ENCODE measurements around the gene ROBO2.
"Not testable (repeated sequence)": the region's sequence is repeated elsewhere in the genome, so short reads cannot be mapped to it uniquely, and the experiment has no call there.

Gene ROBO2

DNA sequence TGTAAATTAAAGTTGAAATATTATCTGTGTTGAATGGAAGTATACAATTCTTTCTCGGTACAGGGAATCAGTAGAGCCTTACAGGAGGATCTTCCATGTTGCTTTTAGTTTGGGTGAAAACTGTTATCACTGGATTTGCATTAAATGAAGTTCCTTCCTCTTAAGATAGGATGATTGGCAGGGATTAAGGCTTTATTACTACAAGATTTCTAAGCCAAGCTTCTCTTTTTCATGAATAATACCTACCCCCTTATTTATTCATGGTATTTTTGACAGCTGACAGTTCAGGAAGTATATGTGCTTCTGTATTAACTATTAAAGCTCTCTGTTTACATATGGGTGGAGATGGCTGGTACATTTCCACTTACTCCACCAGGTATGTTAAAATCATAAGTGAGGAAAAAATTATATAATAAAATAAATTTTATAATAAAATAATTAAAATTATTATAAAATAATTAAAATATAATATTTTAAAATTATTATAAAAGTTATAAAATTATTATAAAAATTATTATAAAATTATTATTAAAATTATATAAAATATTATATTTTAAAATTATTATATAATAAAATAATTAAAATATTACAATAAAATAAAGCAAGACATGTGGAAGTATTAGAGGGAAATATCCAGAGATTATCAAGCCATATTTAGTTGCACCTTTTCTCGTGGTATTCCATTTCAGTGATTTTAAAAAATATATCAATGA lies 332.9 kb downstream of the ROBO2 start:
- Histone ChIP-seq H3K4me3 (no peak overlapping the region), H3K27ac (no peak overlapping the region)

- Histone ChIP-seq H3K27ac (no peak overlapping the region), H3K4me3 (no peak overlapping the region)
Measured at GRCh38 chr3:77373619-77374018, 333.7 kb downstream of the ROBO2 start.

- H3K4me3 ChIP-seq: no peak overlapping the region
- no peak overlapping the region for H3K27ac ChIP-seq
Measured at GRCh38 chr3:77376511-77376910, 336.6 kb downstream of the ROBO2 start.

GRCh38 chr3:77377717-77378116 lies 337.8 kb downstream of the ROBO2 start:
- Histone ChIP-seq H3K4me3 (no peak overlapping the region), H3K27ac (no peak overlapping the region)

DNA sequence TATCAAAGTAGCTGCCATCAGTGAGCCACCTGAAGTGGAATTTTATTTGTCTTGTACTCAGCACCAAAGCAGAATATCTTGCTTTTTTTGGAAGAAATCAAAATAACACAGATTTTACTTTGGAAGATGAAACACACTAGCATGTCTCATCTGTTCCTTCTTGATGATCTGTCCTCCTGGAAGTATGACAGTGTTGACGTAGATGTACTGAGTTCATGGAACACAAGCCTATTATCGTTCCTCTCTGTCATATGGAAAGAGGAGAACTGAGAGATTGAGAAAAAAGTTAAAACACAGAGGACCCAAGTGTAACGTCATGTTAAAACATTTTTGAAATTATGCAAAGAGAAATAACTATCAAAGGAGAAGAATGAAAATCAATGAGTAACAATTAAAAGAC lies 340.2 kb downstream of the ROBO2 start:
- Histone ChIP-seq H3K27ac (no peak overlapping the region), H3K4me3 (no peak overlapping the region)

DNA sequence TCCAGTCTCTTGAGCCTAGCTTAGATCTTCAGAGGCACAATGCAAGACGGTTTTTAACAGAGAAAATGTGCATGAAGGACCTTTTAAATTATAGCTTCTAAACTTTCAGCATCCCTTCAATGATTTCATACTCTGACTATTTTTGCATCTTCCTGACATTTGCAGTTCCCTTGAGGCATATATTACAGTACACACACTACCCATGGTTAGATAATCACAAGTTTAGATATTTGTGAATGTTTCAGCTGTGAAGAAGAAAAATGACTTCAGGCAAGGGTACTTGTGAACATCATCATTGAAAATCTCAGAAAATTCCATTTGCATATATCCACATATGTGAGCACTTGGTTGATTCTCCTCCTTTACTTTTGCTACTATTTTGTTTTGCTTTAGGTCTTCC lies 341.5 kb downstream of the ROBO2 start:
- H3K27ac ChIP-seq: no peak overlapping the region

DNA sequence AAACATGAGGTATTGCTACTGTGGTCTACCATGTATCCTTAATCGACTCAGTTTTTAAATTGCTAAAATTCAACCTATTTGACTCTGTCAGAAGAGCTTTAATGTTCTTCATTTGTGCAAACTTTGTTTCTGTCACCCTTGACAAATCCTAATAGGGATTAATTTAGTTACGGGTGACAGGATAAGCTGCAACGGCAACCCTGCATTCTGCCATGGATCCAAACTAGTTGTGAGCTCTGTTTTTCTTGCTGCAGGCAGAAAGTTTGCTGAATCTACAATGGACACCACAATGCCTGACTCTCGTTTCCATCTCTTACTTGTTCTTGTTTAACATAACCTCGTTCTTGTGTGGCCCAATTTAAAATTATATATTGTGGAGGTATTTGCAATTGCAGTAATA lies 352.3 kb downstream of the ROBO2 start:
- Histone ChIP-seq H3K4me3 (no peak overlapping the region), H3K27ac (no peak overlapping the region)

More for the DNA sequence above, 341.5 kb downstream of the ROBO2 start:
- H3K4me3 ChIP-seq: no peak overlapping the region

DNA sequence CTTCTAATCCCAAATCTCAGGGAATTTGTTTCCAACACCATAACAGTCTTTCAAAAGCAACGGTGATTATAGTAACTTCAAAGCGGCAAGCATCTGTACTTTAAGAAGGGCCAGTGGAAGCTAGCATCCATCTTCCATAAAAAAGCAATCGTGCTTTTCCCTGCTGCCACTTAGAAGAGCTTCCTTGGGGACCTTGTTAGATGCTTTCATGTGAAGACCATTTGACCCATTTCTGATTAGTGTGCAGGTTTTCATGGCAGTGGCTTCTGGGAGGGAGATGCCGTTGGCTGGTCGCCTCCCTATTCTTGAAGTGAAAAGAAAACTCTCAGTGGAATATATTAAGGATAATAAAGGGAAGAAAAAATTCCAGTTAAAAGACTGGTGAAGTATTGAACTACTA lies 354.1 kb downstream of the ROBO2 start:
- no peak overlapping the region for H3K27ac ChIP-seq

DNA sequence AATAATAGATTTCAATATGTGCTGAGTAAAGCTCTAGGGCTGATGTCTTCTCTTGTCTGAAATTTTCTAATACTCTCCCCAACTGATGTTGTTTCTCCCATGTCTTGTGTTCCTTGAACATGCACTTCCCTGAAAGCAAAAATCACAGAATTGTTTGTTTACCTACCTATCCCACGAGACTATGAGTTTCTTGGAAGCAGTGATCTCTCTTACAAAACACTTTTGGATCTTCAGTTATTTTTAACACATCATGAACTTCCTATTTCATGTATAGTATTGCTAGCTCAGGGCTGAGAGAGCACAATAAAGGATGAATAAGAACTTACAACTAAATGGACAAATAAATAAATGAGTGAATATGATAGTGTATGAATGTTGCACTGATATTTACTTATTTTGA lies 365.0 kb downstream of the ROBO2 start:
- Histone ChIP-seq H3K4me3 (no peak overlapping the region), H3K27ac (no peak overlapping the region)

More for the DNA sequence above, 354.1 kb downstream of the ROBO2 start:
- no peak overlapping the region for H3K4me3 ChIP-seq

- Histone ChIP-seq H3K27ac (no peak overlapping the region), H3K4me3 (no peak overlapping the region)
Measured at GRCh38 chr3:77407441-77407840, 367.5 kb downstream of the ROBO2 start.

DNA sequence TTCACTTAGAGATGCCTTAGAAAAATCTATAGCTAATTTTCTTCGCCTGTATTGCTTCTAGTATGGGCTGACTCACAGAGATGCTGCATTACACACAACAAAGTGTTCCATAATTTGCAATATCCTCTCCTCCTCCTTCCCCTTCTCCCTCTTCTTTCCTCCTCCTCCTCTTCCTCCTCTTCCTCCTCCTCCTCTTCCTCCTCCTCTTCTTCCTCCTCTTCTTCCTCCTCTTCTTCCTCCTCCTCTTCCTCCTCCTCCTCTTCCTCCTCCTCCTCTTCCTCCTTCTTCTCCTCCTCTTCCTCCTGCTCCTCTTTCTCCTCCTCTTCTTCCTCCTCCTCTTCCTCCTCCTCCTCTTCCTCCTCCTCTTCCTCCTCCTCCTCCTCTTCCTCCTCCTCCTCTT lies 370.4 kb downstream of the ROBO2 start:
- not testable (repeated sequence) for H3K27ac ChIP-seq, H3K4me3 ChIP-seq

DNA sequence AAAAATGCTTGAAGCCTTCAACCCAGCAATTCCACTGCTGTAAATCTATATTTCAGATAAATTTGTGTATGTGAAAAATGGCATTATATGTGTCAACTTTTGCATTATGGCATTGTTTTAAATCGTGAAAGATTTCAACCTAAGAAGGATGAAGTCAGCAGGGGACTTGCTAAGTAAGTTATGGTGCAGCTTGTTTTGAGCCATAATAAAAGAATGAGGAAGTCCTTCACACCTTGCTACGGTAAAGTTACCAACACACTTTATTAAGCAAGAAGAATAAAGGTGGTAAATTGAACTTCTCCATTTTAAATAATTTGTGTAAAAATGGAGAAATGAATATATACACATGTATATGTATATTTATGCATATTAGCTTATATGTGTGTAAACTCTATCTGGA lies 371.4 kb downstream of the ROBO2 start:
- H3K27ac ChIP-seq: peak overlapping the region in 1 of 21 experiments; percentile 2

DNA sequence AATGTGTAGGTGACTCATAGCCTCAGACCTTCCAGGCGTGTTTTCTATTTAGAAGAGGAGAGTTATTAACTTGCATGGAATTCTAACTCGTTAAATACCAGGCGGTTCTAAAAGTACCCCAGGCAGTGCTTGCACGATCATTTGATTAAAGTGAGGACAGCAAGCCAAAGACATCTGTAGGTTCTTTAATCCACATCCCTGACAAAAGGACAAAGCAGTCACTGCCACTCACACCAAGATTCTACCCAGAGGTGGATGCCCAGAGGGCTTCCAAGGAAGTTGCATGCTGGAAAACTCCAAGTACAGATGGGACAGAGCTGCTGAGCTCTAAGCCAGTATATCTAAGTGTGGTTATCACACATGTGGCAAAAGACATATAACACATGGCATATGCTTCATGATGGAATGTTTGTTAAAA lies 372.1 kb downstream of the ROBO2 start:
- H3K4me3 ChIP-seq: no peak overlapping the region

More for the DNA sequence above, 371.4 kb downstream of the ROBO2 start:
- H3K4me3 ChIP-seq: no peak overlapping the region

DNA sequence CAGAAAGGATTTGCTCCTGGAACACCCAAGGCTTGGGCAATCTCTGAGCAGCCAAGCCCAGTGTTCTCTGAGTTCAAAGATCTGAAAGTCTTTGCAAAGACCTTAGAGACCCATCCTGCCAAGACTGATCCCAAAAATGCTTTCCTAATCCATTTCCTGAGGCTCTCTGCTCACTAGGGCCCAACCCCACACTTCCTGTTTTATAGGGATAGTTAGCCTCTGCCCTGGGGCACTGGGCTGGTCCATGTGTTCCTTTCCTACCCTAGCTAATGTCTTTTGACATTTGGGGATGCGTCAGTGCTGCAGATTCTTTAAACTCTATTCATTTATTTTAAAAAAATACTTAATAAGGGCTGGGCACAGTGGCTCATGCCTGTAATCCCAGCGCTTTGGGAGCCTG lies 372.7 kb downstream of the ROBO2 start:
- H3K4me3 ChIP-seq: no peak overlapping the region
- peak overlapping the region in 5 of 21 experiments; percentile 3 to 73 (median 17) for H3K27ac ChIP-seq

More for the DNA sequence above, 372.1 kb downstream of the ROBO2 start:
- peak overlapping the region in 5 of 21 experiments; percentile 3 to 73 (median 17) for H3K27ac ChIP-seq

DNA sequence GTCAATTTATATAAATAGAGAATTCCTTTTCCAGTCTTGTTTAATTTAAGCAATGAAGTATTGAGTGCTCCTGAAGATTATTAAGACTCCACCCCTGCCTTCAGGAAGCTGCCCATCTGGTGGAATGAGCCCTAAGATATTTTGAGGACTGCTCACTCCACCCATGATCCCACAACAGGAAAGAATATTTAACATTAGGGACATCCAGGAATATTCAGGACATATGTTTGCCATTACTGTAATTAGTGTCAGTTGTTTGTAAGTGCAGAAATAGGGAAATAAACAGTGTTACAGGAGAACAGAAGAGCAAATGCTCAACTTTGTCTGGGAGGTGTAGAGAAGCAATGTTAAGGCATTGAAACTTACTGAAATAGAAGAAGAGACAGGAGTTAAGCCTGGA lies 375.0 kb downstream of the ROBO2 start:
- no peak overlapping the region for H3K4me3 ChIP-seq
- H3K27ac ChIP-seq: no peak overlapping the region

DNA sequence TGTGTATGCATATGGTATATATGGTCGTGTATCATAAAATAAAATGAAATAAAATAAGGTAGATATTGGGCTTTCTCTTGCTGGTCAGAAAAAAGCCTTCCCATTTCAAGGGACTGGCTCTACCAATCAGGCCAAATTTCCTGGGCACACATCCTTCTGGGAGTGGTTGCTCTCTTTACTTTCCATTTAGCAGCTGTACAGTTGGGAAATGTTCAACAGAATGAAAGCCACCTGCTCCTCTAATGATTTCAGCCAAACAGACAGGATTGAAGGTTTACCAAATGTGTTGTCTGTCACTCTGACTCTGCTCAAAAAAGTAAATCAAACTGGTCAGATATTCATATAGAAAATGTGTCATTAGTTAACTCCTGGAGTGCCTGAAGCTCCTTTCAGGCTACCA lies 380.4 kb downstream of the ROBO2 start:
- no peak overlapping the region for H3K27ac ChIP-seq

DNA sequence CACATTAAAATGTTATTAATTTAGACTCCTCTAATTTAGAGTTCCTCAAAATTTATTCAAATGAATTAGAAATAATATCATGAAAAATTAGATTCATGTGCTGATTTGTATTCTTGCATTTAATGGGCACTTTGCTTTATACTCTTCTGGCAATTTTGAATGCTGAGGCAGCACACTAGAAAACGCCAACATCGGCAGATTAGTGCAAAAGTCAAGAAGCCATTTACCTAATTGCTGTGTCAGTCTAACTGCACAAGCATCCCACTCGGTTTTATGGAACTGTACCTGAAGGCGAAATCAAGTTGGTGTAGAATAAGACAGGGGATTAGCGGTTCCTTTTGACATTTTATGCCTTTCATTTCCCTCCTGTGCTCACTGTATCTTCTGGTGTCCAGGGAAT lies 382.0 kb downstream of the ROBO2 start:
- no peak overlapping the region for H3K27ac ChIP-seq
- no peak overlapping the region for H3K4me3 ChIP-seq

More for the DNA sequence above, 380.4 kb downstream of the ROBO2 start:
- H3K4me3 ChIP-seq: no peak overlapping the region

DNA sequence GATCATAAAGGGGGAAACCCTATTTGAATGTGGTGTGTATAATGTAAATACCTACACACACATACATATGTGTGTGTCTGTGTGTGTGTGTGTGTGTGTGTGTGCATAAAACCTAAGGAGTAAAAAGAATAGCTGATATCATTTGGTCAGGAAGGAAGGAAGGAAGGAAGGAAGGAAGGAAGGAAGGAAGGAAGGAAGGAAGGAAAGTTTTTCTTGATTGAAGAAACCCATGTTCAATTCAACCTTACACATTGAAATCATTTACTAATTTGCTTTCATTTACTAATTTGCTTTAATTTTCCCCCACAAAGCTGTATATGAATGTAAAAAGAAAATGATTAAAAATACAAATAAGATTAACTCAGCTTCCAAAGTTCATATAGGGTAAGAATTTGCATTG lies 386.6 kb downstream of the ROBO2 start:
- Histone ChIP-seq H3K4me3 (no peak overlapping the region), H3K27ac (no peak overlapping the region)

GRCh38 chr3:77427528-77427927 lies 387.6 kb downstream of the ROBO2 start:
- Histone ChIP-seq H3K27ac (no peak overlapping the region), H3K4me3 (no peak overlapping the region)

GRCh38 chr3:77436908-77437307 lies 397.0 kb downstream of the ROBO2 start:
- no peak overlapping the region for H3K27ac ChIP-seq
- H3K4me3 ChIP-seq: no peak overlapping the region

- no peak overlapping the region for H3K4me3 ChIP-seq
- no peak overlapping the region for H3K27ac ChIP-seq
Measured at GRCh38 chr3:77446084-77446483, 406.2 kb downstream of the ROBO2 start.

GRCh38 chr3:77446761-77447160 lies 406.9 kb downstream of the ROBO2 start:
- H3K4me3 ChIP-seq: no peak overlapping the region
- H3K27ac ChIP-seq: no peak overlapping the region

Measured in skin epidermis (tissue), 12 donors.